ENCODE measurements around the gene PVRIG. TPM values are rescaled to one million over a fixed set of nuclear protein-coding genes. Genes with fewer than 3 reads are reported as not detected.
"Not testable (repeated sequence)": the region's sequence is repeated elsewhere in the genome, so short reads cannot be mapped to it uniquely, and the experiment has no call there.

Gene PVRIG
- total RNA-seq, 1 donor from 2014 or later, result not detected

DNA sequence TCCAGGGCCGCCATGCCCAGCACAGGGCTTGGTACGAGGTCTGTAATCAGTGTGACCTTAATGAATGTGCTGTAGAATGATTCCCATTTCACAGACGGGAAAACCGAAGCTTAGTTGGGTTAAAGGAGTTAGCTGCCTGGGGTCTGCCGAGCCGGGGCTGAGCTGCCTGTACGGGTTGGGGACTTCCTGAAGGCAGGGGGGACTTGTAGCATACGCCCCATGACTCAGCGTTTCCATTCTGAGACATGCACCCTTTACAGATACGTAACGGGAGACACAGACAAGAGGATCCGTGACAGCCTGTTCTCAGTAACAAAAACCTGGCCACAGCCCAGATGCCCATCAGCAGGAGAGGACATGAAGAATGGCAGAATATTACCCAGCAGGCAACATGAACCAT lies 23.6 kb downstream of the PVRIG start:
- H3K4me2 ChIP-seq (ENCODE audit: low read length), result not testable (repeated sequence)

DNA sequence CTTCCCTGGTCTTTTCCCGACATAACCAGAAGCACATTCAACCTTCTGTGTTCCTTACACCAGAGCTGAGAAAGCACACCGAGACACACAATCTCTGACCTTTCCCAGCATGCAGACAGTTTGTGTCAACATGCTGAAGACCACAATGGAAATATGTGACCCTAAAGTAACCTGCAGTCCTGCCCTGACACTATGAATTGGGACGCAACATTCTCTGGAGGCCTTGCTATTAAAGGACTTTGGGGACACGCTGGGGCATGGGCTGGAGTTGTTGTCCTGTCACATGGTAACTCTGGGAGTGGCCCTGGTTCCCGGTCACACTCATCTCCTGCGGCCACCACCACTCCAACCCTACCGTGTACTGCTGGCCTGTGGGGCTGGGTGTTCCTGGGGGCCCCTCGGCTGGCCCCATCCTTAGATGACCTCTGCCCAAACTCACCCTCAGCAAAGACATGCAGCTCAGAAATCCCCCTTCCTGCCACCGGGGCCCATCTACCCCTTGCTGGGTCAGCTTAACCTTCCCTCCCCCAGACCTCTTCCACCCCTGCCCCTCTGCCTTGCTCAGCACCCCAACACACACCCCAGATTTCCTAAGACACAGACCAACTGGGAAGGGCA lies 25.3 kb downstream of the PVRIG start:
- not testable (repeated sequence) for H3K4me3 ChIP-seq (ENCODE audit: insufficient read depth, low read depth, low read length); FAIRE-seq; H3K27ac ChIP-seq (ENCODE audit: low read depth, low read length); DNase-seq (ENCODE audit: low read depth); H3K4me1 ChIP-seq (ENCODE audit: insufficient read depth, low read length); H3K27me3 ChIP-seq (ENCODE audit: insufficient read depth, low read length); H3K27me3 Mint-ChIP-seq (ENCODE audit: low read depth, unreplicated experiment); H3K79me2 ChIP-seq (ENCODE audit: insufficient read depth, low read length); H2AFZ ChIP-seq (ENCODE audit: low read depth, low read length); H3K9me3 Mint-ChIP-seq (ENCODE audit: unreplicated experiment); H3K36me3 ChIP-seq (ENCODE audit: insufficient read depth, low read length); H3K4me2 ChIP-seq (ENCODE audit: low read length); H3K36me3 Mint-ChIP-seq (ENCODE audit: low read depth, unreplicated experiment); H3K9me3 ChIP-seq (ENCODE audit: insufficient read depth, low read depth, low read length); H3K4me3 Mint-ChIP-seq (ENCODE audit: unreplicated experiment); H3K9ac ChIP-seq (ENCODE audit: low read length)
- Mint-ChIP-seq H3K27ac (ENCODE audit: unreplicated experiment) (peak overlapping the region; percentile 26), H3K4me1 (ENCODE audit: low read depth, unreplicated experiment) (peaks cover 12% of the 10 kb centered on the region)
- H4K20me1 ChIP-seq (ENCODE audit: insufficient read depth, low read length), result peaks cover 35% of the 10 kb centered on the region

More for the DNA sequence above, 23.6 kb downstream of the PVRIG start:
- not testable (repeated sequence) for FAIRE-seq; H3K79me2 ChIP-seq (ENCODE audit: insufficient read depth, low read length); H3K27ac Mint-ChIP-seq (ENCODE audit: unreplicated experiment); H3K9me3 ChIP-seq (ENCODE audit: insufficient read depth, low read depth, low read length); H3K9me3 Mint-ChIP-seq (ENCODE audit: unreplicated experiment); H3K4me1 ChIP-seq (ENCODE audit: insufficient read depth, low read length); H3K4me3 ChIP-seq (ENCODE audit: insufficient read depth, low read depth, low read length); H3K27me3 ChIP-seq (ENCODE audit: insufficient read depth, low read length); H3K9ac ChIP-seq (ENCODE audit: low read length); H2AFZ ChIP-seq (ENCODE audit: low read depth, low read length); H3K27ac ChIP-seq (ENCODE audit: low read depth, low read length); H3K27me3 Mint-ChIP-seq (ENCODE audit: low read depth, unreplicated experiment); H3K36me3 ChIP-seq (ENCODE audit: insufficient read depth, low read length); H3K36me3 Mint-ChIP-seq (ENCODE audit: low read depth, unreplicated experiment); H3K4me3 Mint-ChIP-seq (ENCODE audit: unreplicated experiment)
- peaks cover 12% of the 10 kb centered on the region for H3K4me1 Mint-ChIP-seq (ENCODE audit: low read depth, unreplicated experiment)
- DNase-seq (ENCODE audit: low read depth), result peak; percentile 11
- peaks cover 36% of the 10 kb centered on the region for H4K20me1 ChIP-seq (ENCODE audit: insufficient read depth, low read length)

DNA sequence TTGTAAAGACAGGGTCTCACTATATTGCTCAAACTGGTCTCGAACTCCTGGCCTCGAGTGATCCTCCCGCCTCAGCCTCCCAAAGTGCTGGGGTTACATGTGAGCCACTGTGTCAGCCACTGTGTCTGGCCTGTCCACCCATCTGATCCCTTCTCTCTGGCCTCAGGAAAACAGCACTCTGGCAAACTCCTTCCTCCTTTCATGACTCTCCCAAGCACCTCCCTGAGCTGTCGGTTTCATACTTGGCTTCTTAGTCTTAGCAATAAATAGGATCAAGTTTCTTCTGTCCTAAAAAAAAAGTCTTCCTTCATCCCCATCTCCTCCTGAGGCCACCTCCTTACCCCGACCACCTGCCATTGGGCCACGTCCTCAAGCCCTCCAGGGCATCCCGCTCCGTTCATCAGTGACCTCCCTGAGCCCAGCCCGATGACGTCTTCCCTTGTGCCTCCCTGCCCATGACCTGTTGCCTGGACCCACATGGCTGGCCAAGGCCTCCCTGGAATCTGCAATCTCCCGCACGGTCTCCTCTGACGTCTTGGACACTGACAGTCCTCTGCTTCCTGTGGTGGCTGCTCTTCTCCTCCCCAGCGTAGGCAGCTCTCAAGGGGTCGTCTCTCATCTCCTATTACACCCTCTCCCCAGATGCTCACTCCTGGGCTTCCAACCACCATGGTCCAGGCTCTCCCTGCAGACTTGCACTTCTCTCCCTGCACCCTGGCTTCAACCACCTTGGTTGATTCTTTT lies 26.5 kb downstream of the PVRIG start:
- not testable (repeated sequence) for H3K9me3 Mint-ChIP-seq (ENCODE audit: unreplicated experiment); H3K27ac ChIP-seq (ENCODE audit: low read depth, low read length); H3K27me3 Mint-ChIP-seq (ENCODE audit: low read depth, unreplicated experiment); H2AFZ ChIP-seq (ENCODE audit: low read depth, low read length); H3K9ac ChIP-seq (ENCODE audit: low read length); H3K9me3 ChIP-seq (ENCODE audit: insufficient read depth, low read depth, low read length); H3K4me2 ChIP-seq (ENCODE audit: low read length); H3K4me3 Mint-ChIP-seq (ENCODE audit: unreplicated experiment); H3K36me3 Mint-ChIP-seq (ENCODE audit: low read depth, unreplicated experiment); H3K36me3 ChIP-seq (ENCODE audit: insufficient read depth, low read length); FAIRE-seq; H3K27ac Mint-ChIP-seq (ENCODE audit: unreplicated experiment); H3K79me2 ChIP-seq (ENCODE audit: insufficient read depth, low read length); H3K4me1 ChIP-seq (ENCODE audit: insufficient read depth, low read length); H3K27me3 ChIP-seq (ENCODE audit: insufficient read depth, low read length); DNase-seq (ENCODE audit: low read depth); H3K4me3 ChIP-seq (ENCODE audit: insufficient read depth, low read depth, low read length)
- H4K20me1 ChIP-seq (ENCODE audit: insufficient read depth, low read length), result peaks cover 39% of the 10 kb centered on the region
- H3K4me1 Mint-ChIP-seq (ENCODE audit: low read depth, unreplicated experiment), result peaks cover 12% of the 10 kb centered on the region

GRCh38 chr7:100246865-100247137 lies 27.1 kb downstream of the PVRIG start:
- not testable (repeated sequence) for H3K27ac ChIP-seq (ENCODE audit: low read depth, low read length); H3K9me3 Mint-ChIP-seq (ENCODE audit: unreplicated experiment); H3K79me2 ChIP-seq (ENCODE audit: insufficient read depth, low read length); H3K36me3 Mint-ChIP-seq (ENCODE audit: low read depth, unreplicated experiment); H3K27me3 Mint-ChIP-seq (ENCODE audit: low read depth, unreplicated experiment); H3K27me3 ChIP-seq (ENCODE audit: insufficient read depth, low read length); FAIRE-seq; H2AFZ ChIP-seq (ENCODE audit: low read depth, low read length); H3K4me1 ChIP-seq (ENCODE audit: insufficient read depth, low read length); DNase-seq (ENCODE audit: low read depth); H3K9me3 ChIP-seq (ENCODE audit: insufficient read depth, low read depth, low read length); H3K27ac Mint-ChIP-seq (ENCODE audit: unreplicated experiment); H3K36me3 ChIP-seq (ENCODE audit: insufficient read depth, low read length); H3K4me2 ChIP-seq (ENCODE audit: low read length); H3K4me3 Mint-ChIP-seq (ENCODE audit: unreplicated experiment); H3K4me3 ChIP-seq (ENCODE audit: insufficient read depth, low read depth, low read length); H3K9ac ChIP-seq (ENCODE audit: low read length)
- H4K20me1 ChIP-seq (ENCODE audit: insufficient read depth, low read length), result peaks cover 39% of the 10 kb centered on the region
- H3K4me1 Mint-ChIP-seq (ENCODE audit: low read depth, unreplicated experiment), result peaks cover 12% of the 10 kb centered on the region

Data from astrocyte (in vitro differentiated cells and primary cell).